T-helper 2 cell treated with Interferon-gamma antibody and Interleukin-4, amounts not matched to agents 100 ng/mL and 5 ng/mL, for 36 hours (primary cell): ENCODE measurements around the gene NOTCH4. TPM values are rescaled to one million over a fixed set of nuclear protein-coding genes. Genes with fewer than 3 reads are reported as not detected.

ENCODE experiments used
- intact Hi-C: fragments of 100-400 bp; cut with micrococcal nuclease; formaldehyde crosslinking; loops from one replicate; pipeline ENCODE4 v1.15.1; 2023
- total RNA-seq: library from RNA; stranded (reverse); gene quantifications from 2 replicates; pipeline ENCODE4 v1.2.3, GENCODE V29; 2022

NOTCH4 gene
- total RNA-seq, 1 donor from 2014 or later: 0.16 TPM

GRCh38 chr6:32168350-32168749, 55.5 kb downstream of the NOTCH4 start:
- intact Hi-C loops: no loop called here

DNA sequence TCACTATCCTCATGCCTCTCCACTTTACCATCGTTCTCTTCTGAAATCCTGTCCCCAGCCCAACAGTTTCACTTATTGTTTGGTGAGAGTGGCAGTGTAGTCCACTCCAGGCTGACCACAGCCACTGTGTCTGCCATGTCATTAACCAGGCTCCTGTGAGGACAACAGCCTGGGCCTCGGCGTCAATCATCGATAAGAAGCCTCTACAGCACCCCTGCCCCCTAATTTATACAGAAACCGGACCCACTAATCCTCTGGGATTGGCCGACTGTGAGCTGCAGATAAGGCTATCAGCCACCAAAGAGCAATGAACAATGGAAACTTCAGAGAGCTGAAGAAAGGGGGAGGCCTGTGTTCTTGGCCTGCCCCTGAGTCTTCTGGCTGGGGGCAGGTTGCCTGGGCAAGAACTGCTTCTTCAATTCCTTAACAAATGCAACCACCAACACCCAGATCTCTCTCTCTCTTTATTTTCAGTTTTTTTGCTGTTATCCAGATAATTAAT, 56.1 kb downstream of the NOTCH4 start:
- intact Hi-C loops: no loop called here

DNA sequence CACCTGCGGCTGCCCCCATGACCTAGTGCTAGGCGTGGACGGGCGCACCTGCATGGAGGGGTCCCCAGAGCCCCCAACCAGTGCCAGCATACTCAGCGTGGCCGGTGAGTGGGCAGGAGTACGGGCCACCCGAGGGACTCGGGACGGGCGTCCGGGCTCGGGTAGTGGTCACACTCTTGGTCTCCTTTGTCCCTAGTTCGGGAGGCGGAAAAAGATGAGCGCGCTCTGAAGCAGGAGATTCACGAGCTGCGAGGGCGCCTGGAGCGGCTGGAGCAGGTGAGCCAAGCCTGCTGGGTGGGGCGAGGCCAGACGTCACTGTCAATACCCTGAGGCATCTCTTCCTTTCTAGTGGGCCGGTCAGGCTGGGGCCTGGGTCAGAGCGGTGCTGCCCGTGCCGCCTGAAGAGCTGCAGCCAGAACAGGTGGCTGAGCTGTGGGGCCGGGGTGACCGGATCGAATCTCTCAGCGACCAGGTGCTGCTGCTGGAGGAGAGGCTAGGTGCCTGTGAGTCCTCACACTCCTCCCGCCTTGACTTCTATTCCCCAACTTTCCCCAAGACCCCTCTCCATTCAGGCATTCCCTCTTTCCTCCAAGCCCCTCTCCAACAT, 56.6 kb downstream of the NOTCH4 start:
- intact Hi-C loops: no loop called here

DNA sequence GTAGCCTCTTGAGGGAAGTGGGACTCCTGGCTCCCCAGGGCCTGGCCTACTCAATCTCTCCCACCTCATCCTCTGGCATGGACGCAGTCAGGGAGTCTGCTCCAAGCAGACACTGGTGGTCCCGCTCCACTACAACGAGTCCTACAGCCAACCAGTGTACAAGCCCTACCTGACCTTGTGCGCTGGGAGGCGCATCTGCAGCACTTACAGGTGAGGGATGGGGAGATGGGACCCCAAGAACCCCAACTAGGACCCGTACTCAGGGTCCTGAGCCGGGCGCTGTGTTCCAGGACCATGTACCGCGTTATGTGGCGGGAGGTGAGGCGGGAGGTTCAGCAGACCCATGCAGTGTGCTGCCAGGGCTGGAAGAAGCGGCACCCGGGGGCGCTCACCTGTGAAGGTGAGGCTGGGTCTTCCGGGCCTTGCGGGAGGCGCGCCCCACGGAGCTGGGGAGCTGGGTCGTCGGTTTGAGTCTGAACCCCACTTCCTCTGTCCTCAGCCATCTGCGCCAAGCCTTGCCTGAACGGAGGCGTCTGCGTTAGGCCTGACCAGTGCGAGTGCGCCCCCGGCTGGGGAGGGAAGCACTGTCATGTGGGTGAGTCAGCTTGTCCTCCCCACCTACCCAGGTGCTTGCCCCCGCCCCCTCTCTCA, 57.3 kb downstream of the NOTCH4 start:
- intact Hi-C loops: no loop called here

- intact Hi-C loops: no loop called here
Measured at GRCh38 chr6:32164295-32164694, 59.6 kb downstream of the NOTCH4 start, which contains the start of gene EGFL8. EGFL8 (plus strand) TSS chr6:32164595; CDS start chr6:32166166, 1,571 bp downstream.

- intact Hi-C loops: no loop called here
Measured at GRCh38 chr6:32163559-32164258, 60.2 kb downstream of the NOTCH4 start.

GRCh38 chr6:32158052-32158451, 65.8 kb downstream of the NOTCH4 start:
- intact Hi-C loops: no loop called here

- intact Hi-C loops: no loop called here
Measured at GRCh38 chr6:32156891-32157290, 67.0 kb downstream of the NOTCH4 start.

DNA sequence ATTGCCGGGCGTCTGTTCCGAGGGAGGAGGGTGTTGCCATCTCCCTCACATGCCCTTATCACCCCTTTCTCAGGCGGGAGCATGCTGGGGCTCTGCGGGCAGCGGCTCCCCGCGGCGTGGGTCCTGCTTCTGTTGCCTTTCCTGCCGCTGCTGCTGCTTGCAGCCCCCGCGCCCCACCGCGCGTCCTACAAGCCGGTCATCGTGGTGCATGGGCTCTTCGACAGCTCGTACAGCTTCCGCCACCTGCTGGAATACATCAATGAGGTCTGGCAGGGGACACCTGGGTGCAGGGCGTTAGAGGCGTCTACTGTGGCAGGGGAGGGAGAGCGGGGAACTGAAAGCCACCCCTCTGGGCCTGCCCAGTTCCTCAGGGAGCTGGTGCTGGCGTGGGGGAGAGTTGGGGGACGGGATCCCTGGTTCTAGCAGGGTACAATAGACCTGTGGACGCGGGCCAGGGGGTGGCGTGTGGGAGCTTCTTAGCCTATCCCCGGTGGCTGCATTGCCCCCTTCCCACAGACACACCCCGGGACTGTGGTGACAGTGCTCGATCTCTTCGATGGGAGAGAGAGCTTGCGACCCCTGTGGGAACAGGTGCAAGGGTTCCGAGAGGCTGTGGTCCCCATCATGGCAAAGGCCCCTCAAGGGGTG, 69.2 kb downstream of the NOTCH4 start:
- intact Hi-C loops: loop anchor here (1.0 to 2.0 kb wide), 5 partner anchors 22 to 67 kb away; partner anchors contain the start of genes AGPAT1 and FKBPL

GRCh38 chr6:32153564-32154513, 70.0 kb downstream of the NOTCH4 start, which contains the start of gene PPT2:
PPT2 (plus strand) TSS chr6:32154141; CDS start chr6:32154595, 454 bp downstream.
- intact Hi-C loops: loop anchor here (1.0 to 2.0 kb wide), 5 partner anchors 23 to 67 kb away; partner anchors contain the start of genes AGPAT1 and FKBPL

GRCh38 chr6:32152769-32153563, 70.9 kb downstream of the NOTCH4 start:
- intact Hi-C loops: no loop called here

DNA sequence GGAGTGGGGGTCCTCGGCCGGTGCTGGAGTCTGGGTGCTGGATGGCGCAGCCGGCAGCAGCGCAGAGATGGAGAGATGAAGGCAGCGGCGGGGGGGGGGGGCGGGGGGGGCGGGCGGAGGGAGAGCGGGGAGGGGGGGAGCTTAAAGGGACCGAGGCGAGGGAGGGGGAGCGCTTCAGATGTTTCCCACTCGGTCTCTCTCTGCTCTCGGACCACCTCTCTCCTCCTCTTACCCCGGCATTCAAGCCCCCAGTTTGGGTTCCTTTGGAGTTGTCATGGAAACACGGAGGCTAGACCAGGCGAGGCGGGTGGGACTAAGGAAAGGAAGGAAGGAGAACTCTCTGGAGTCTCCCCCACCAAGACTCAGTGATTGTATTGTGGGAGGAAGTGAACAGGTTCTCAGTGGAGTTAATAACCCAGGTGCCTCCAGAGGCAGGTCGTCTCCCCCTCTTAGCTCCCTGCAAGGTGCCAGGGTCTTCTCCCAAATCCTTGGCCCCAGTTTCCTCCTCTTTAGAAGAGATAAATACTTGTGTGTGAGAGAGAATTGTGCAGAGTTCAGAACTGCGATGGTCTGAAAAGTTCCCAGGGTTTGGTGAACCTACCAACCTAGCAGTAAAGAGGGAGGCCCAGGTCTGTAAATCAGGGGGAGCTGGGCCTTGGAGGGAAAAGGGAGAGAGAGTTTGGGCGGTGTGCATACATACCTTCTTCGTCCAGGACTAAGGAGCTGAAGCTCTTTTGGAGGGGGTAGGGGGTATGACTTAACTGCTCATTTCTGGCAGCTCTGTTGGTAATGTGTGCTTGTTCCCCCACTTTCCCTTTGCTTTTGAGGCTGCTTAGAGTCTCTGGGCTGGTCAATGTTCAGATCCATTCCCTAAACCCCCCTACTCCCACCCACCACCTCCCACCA, 71.8 kb downstream of the NOTCH4 start, which contains the start of gene PRRT1:
Gene PRRT1 (minus strand): TSS at position 77 of the 906 bp plus-strand sequence. CDS start 112 bp downstream, outside the sequence.
- intact Hi-C loops: no loop called here

- intact Hi-C loops: no loop called here
Measured at GRCh38 chr6:32151181-32151862, 72.5 kb downstream of the NOTCH4 start.

DNA sequence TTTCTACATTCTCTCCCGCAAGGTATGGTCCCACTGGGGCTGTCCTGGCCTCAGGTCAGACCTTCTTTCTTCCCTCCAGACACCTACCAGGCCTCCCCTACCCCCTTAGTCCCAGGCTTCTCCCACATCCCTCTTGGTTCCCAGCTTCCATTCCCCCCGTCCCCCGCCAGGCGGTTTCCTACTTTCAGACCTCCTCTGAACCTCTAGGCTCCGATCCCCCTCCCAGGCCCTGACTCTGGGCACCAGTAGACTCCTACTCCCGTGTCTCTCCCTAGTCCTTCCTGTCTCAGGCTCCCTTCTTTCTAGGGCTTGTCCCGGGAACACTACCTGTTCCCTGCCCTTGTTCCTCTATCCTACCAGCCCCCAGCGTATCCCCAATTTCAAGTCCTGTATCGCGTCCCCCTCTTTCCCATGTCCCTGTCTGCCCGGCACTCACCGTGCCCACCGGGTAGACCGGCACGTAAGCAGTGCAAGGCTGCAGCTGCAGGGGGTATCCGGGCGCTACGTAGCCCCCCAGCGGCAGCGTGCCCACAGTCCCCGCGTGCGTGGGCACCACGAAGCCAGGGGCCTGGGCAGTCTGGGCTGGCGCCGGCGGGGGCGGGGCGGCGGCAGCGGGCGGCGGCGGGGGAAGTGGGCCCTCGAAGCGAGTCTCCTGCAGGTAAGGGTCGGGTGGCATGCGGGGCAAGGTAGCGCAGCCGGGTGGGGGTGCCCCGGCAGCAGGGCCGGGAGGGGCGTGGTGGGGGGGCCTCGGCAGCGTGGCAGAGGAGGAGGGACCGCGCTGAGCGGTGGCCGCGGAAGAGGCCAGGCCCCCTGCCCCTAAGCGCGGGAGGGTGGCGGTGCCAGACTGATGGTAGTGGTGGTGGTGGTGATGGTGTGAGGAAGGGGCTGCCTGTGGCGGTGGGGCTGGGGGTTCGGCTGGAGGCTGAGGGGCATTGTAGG, 73.7 kb downstream of the NOTCH4 start:
- intact Hi-C loops: no loop called here

DNA sequence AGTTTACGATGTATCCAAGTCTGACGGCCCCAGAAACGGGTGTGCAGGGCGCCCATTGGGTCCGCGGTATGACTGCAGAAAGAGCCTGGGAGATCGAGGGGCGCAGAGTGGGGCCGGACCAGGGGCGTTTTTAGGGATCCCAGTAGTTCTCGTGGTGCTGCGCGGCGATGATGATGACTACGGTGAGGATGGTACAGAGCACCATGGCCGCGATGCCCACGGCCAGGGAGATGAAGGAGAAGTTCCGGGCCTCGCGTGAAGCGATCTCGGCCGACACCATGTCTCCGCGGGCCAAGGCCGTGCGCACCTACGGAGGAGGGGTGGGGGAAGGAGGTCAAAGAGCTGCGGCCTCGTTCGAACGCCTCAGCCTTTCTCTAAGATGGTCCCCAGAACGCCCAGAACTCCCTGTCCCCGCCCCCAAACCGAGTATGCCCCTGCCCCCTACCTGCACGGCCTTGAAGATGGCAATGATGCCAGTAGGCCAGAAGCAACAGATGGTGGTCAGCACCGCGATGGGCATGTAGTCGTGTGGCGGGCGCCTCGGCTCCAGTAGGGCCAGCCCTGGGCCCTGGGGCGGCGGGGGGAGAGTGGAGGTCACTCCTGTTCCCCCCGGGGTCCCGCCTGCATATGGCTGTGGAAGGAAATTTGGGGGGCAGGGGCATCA, 74.6 kb downstream of the NOTCH4 start:
- intact Hi-C loops: no loop called here
